HUES48 (cell line): ENCODE measurements around the gene TNPO2.
"Not testable (repeated sequence)": the region's sequence is repeated elsewhere in the genome, so short reads cannot be mapped to it uniquely, and the experiment has no call there.

Source experiments
- H3K27ac ChIP-seq: one replicate; pipeline ENCODE4 v1.7.0; 2013; ENCODE audit warnings: low read depth, low read length, inconsistent platforms
- H3K27me3 ChIP-seq: 2 replicates; pipeline ENCODE4 v1.6.1; 2013; ENCODE audit warnings: mild to moderate bottlenecking, low read length; ENCODE audit not compliant: control insufficient read depth, insufficient read depth
- H3K36me3 ChIP-seq: 2 replicates; pipeline ENCODE4 v1.6.1; 2013; ENCODE audit warnings: low read length; ENCODE audit not compliant: control insufficient read depth, insufficient read depth
- H3K4me1 ChIP-seq: 2 replicates; pipeline ENCODE4 v1.6.1; 2013; ENCODE audit warnings: mild to moderate bottlenecking, low read length; ENCODE audit not compliant: control insufficient read depth, insufficient read depth
- H3K4me3 ChIP-seq: 2 replicates; pipeline ENCODE4 v1.5.1; 2013; ENCODE audit warnings: mild to moderate bottlenecking, low read depth, low read length
- H3K9ac ChIP-seq: 2 replicates; pipeline ENCODE4 v1.6.1; 2013; ENCODE audit warnings: mild to moderate bottlenecking, low read depth, low read length, moderate library complexity
- H3K9me3 ChIP-seq: 2 replicates; pipeline ENCODE4 v1.6.1; 2013; ENCODE audit warnings: low read length; ENCODE audit not compliant: control insufficient read depth, insufficient read depth

TNPO2 gene

DNA sequence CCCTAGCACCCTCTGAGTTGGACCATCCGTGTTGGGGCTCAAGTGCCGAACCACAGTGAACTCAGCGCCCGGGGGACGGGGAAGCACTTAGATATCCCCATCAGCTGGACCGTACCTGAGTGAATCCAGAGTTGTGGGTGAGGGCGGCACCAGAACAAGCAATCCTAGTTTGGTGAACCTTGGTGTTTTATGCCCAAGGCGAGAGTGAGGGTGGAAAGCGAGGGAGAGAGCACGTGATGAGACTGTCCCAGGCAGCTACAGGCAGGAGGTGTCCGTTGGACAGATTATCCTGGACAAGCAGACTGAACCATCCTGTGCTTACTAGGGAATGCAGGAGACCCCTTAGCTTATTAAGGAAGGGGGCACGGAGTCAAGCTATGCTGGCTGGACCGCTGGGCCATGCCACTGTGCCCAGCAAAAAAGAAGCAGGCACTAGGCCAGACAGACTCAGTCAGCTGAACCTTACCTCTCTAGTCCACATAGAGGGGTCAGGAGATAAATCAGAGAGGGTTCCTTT lies 14.2 kb upstream of the TNPO2 start:
- H3K27ac ChIP-seq, result peak overlapping the region; percentile 94
- peaks cover 4% of the 10 kb centered on the region; the same call in 1 of the 2 replicates for H3K4me1 ChIP-seq
- no peaks in the 10 kb centered on the region for H3K27me3 ChIP-seq
- H3K9ac ChIP-seq, result peak overlapping the region; percentile 98
- H3K9me3 ChIP-seq, result no peaks in the 10 kb centered on the region
- peak overlapping the region; percentile 90 for H3K4me3 ChIP-seq
- peaks cover 24% of the 10 kb centered on the region for H3K36me3 ChIP-seq

GRCh38 chr19:12736995-12737834 lies 13.5 kb upstream of the TNPO2 start, which contains the start of gene GET3:
TSS of gene GET3 (plus strand) at chr19:12737497. CDS start at chr19:12737506, 9 bp downstream.
- H3K4me1 ChIP-seq, result peaks cover 4% of the 10 kb centered on the region; the same call in 1 of the 2 replicates
- H3K27ac ChIP-seq, result peak within 1 kb of the TSS; percentile 94
- H3K36me3 ChIP-seq, result peaks cover 22% of the 10 kb centered on the region
- no peaks in the 10 kb centered on the region for H3K9me3 ChIP-seq
- no peaks in the 10 kb centered on the region for H3K27me3 ChIP-seq
- peak within 1 kb of the TSS; percentile 98 for H3K9ac ChIP-seq
- H3K4me3 ChIP-seq, result peak within 1 kb of the TSS; percentile 90

GRCh38 chr19:12733369-12734214 lies 9.9 kb upstream of the TNPO2 start:
- peak overlapping the region; percentile 97 for H3K4me3 ChIP-seq

GRCh38 chr19:12731337-12731736 lies 7.6 kb upstream of the TNPO2 start:
- Histone ChIP-seq H3K27ac (no peak overlapping the region), H3K9me3 (no peaks in the 10 kb centered on the region), H3K36me3 (peaks cover 35% of the 10 kb centered on the region), H3K4me3 (no peak overlapping the region), H3K4me1 (peaks cover 8% of the 10 kb centered on the region), H3K9ac (no peak overlapping the region), H3K27me3 (no peaks in the 10 kb centered on the region)

More at GRCh38 chr19:12733369-12734214, 9.9 kb upstream of the TNPO2 start:
- Histone ChIP-seq H3K27me3 (no peaks in the 10 kb centered on the region), H3K9me3 (no peaks in the 10 kb centered on the region), H3K27ac (peak overlapping the region; percentile 92), H3K36me3 (peaks cover 36% of the 10 kb centered on the region), H3K4me1 (peaks cover 4% of the 10 kb centered on the region; the same call in 1 of the 2 replicates), H3K9ac (peak overlapping the region; percentile 85)

GRCh38 chr19:12730064-12730463 lies 6.3 kb upstream of the TNPO2 start:
- no peak overlapping the region for H3K9ac ChIP-seq
- H3K4me1 ChIP-seq, result peaks cover 8% of the 10 kb centered on the region
- H3K27me3 ChIP-seq, result no peaks in the 10 kb centered on the region
- H3K36me3 ChIP-seq, result peaks cover 35% of the 10 kb centered on the region
- no peaks in the 10 kb centered on the region for H3K9me3 ChIP-seq
- no peak overlapping the region for H3K27ac ChIP-seq
- H3K4me3 ChIP-seq, result no peak overlapping the region

DNA sequence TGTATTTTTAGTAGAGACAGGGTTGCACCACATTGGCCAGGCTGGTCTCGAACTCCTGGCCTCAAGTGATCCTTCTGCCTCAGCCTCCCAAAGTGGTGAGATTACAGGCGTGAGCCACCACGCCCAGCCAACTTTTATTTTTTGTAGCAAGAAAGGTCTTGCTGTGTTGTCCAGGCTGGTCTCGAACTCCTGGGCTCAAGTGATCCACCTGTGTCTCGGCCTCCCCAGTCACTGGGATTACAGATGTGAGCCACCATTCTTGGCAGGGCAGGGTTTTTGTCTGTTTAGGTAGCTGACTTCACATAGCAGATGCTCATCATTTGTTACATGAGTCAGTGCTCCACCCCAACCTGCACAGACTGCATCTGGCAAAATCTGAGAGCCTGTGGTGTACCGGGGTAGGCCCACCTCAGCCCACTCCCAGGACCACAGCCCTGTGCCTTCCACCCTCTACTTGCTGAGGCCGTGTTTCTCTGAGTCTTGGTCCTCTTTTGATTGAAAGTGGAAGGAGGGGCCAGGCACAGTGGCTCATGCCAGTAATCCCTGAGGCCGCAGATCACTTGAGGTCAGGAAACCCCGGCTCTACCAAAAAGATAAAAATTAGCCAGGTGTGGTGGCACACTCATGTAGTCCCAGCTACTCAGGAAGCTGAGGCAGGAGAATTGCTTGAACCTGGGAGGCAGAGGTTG lies 4.2 kb upstream of the TNPO2 start:
- Histone ChIP-seq H3K36me3 (peaks cover 35% of the 10 kb centered on the region), H3K27ac (no peak overlapping the region), H3K4me3 (no peak overlapping the region), H3K9me3 (no peaks in the 10 kb centered on the region), H3K27me3 (no peaks in the 10 kb centered on the region), H3K4me1 (peaks cover 4% of the 10 kb centered on the region; the same call in 1 of the 2 replicates), H3K9ac (no peak overlapping the region)

GRCh38 chr19:12726988-12727316 lies 3.2 kb upstream of the TNPO2 start:
- no peaks in the 10 kb centered on the region for H3K9me3 ChIP-seq
- H3K4me1 ChIP-seq, result peaks cover 4% of the 10 kb centered on the region; the same call in 1 of the 2 replicates
- H3K27me3 ChIP-seq, result no peaks in the 10 kb centered on the region
- H3K9ac ChIP-seq, result no peak overlapping the region
- H3K27ac ChIP-seq, result no peak overlapping the region
- peaks cover 30% of the 10 kb centered on the region for H3K36me3 ChIP-seq
- no peak overlapping the region for H3K4me3 ChIP-seq

DNA sequence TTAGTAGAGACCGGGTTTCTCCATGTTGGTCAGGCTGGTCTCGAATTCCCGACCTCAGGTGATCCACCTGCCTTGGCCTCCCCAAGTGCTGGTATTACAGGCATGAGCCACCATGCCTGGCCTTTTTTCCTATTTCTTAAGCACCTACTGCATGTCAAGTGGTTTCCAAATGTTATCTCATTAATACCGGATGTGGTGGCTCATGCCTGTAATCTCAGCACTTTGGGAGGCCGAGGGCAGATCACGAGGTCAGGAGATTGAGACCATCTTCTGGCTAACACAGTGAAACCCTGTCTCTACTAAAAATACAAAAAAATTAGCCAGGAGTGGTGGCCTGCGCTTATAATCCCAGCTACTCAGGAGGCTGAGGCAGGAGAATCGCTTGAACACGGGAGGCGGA lies 1.9 kb upstream of the TNPO2 start:
- H3K9me3 ChIP-seq, H3K4me1 ChIP-seq, H3K4me3 ChIP-seq, H3K27me3 ChIP-seq, H3K9ac ChIP-seq, H3K27ac ChIP-seq: not testable (repeated sequence)
- H3K36me3 ChIP-seq, result peaks cover 19% of the 10 kb centered on the region

DNA sequence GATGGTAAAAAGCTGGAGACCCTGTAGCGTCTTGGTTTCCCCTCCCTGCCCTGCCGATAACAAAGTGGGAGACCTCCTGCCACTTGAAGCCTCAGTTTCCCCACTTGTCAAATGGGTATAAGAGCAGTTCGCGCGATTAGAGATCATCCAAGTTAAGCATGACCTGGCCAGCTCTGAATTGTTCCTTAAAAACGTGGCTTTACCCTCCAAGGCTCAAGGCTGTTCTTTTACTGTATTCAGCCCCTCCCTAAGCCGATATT lies 421 bp downstream of the TNPO2 start:
- H3K27me3 ChIP-seq, result no peaks in the 10 kb centered on the region
- peaks cover 4% of the 10 kb centered on the region; the same call in 1 of the 2 replicates for H3K4me1 ChIP-seq
- peak overlapping the region; percentile 95 for H3K4me3 ChIP-seq
- H3K9ac ChIP-seq, result peak overlapping the region; percentile 69
- no peaks in the 10 kb centered on the region for H3K9me3 ChIP-seq
- H3K36me3 ChIP-seq, result peaks cover 14% of the 10 kb centered on the region
- peak overlapping the region; percentile 97 for H3K27ac ChIP-seq

DNA sequence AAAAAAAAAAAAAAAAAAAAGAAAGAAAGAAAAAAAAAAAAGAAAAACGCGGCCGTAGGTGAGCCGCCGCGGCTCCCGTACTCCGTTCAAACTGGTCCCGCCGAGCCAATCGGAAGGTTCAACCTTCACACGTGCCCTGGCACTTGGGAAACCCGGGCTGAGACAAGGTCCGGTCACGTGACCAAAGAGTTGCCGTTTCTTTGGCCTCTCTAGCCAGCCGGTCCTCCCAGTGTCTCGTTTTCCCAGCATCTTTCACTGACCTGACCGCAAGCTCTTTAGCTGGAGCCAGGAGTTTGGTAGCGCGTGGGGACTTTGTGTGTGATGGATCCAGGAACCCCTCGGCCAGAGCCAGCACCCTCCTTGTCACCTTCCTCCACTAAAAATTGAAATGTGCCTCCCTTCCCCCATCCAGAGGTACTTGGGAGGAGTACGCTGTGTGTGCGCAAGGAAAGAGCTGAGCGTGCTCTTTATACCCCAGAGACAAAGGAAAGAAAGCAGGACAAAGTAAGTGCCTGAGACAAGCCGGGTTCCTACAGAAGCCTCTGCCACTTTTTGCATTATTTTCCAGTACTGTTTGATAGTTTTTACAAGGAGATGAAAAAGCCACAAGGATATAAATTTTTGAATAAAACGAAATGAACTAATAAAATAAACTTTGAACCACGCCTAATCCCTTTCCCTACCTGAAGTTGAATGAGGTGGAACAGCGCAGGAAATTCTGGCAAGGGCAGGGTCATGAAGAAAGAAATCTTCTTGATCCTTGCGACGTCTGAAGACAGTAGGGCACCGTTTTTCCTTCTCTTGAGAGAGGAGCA lies 959 bp downstream of the TNPO2 start:
- H3K4me3 ChIP-seq, result peak overlapping the region; percentile 95
- H3K27ac ChIP-seq, result peak overlapping the region; percentile 97
- peaks cover 4% of the 10 kb centered on the region; the same call in 1 of the 2 replicates for H3K4me1 ChIP-seq
- peaks cover 19% of the 10 kb centered on the region for H3K36me3 ChIP-seq
- no peaks in the 10 kb centered on the region for H3K9me3 ChIP-seq
- H3K9ac ChIP-seq, result peak overlapping the region; percentile 69
- H3K27me3 ChIP-seq, result no peaks in the 10 kb centered on the region
